HepG2 (cell line): ENCODE results near the gene ICAM2. TPM values are rescaled to one million over a fixed set of nuclear protein-coding genes. Genes with fewer than 3 reads are reported as not detected.

Experiments used
- ATAC-seq: fragments of 200-7000 bp; cut with Tn5 transposase; 3 replicates; pipeline ENCODE4 v1.9.1; 2020; ENCODE audit warnings: mild to moderate bottlenecking, moderate library complexity
- BruUV-seq: library from RNA; stranded (reverse); fragments of 400-500 nt; replicated peaks from 2 replicates; lab custom pipeline; 2021; lab: Mats Ljungman, UMichigan
- CTCF ChIA-PET: fragments of 300-600 bp; formaldehyde crosslinking; extraction: SDS; loops from one replicate; lab custom pipeline; 2021; ENCODE audit warnings: low total read pairs, inconsistent platforms, low intra/inter-chr PET ratio; lab: Yijun Ruan, JAX
- POLR2A ChIA-PET: fragments of 350-600 bp; sonication (Branson Sonifier 250); formaldehyde crosslinking; loops from one replicate; lab custom pipeline; 2020; ENCODE audit warnings: antibody characterized with exemption, inconsistent platforms; lab: Yijun Ruan, JAX
- DNase-seq: peaks from one replicate; pipeline ENCODE4 v3.0.0-alpha.2; 2015; ENCODE audit warnings: low spot score
- FAIRE-seq: peaks from 3 replicates; lab custom pipeline; 2011; peaks lifted over from hg19 to GRCh38; lab: Jason Lieb, UNC
- H2AFZ ChIP-seq: one replicate; pipeline ENCODE4 v1.6.1; 2011; ENCODE audit warnings: low read length, inconsistent platforms
- H3K27ac ChIP-seq: fragments of 300-600 bp; 3 replicates; pipeline ENCODE4 v1.8.0; 2011; ENCODE audit warnings: mixed run types, mild to moderate bottlenecking, mixed read lengths, low read length, inconsistent platforms; ENCODE audit not compliant: insufficient read depth; ENCODE audit errors: extremely low read length
- H3K27me3 ChIP-seq, 2 experiments: fragments of 200-600 bp in 1 of 2; 2 replicates in 1 of 2; 3 replicates in 1 of 2; pipeline versions ENCODE4 v1.6.0 to v1.8.0; 2011; ENCODE audit warnings: low read length in 2 of 2, mild to moderate bottlenecking in 2 of 2, moderate library complexity in 2 of 2, inconsistent platforms in 1 of 2; ENCODE audit not compliant: insufficient read depth in 2 of 2, control insufficient read depth in 1 of 2
- H3K36me3 ChIP-seq, 2 experiments: fragments of 200-600 bp in 1 of 2; replicated peaks in 1 of 2; 2 replicates in 1 of 2; 3 replicates in 1 of 2; pipeline versions ENCODE4 v1.5.1 to v1.8.0; 2011; ENCODE audit warnings: low read length in 2 of 2, inconsistent platforms in 1 of 2; ENCODE audit not compliant: insufficient read depth in 2 of 2, control insufficient read depth in 1 of 2
- H3K4me1 ChIP-seq: 2 replicates; pipeline ENCODE4 v1.5.1; 2012; ENCODE audit warnings: low read length, inconsistent platforms; ENCODE audit not compliant: insufficient read depth
- H3K4me2 ChIP-seq: 2 replicates; pipeline ENCODE4 v1.6.0; 2011; ENCODE audit warnings: low read depth, low read length, inconsistent platforms
- H3K4me3 ChIP-seq, 3 experiments: fragments of 200-600 bp in 1 of 3; sonication (generic), shearing (Covaris generic) in 1 of 3; replicated peaks in 1 of 3; 2 replicates each; pipeline ENCODE4 v1.5.1; 2011 to 2016; ENCODE audit warnings: low read length in 3 of 3, inconsistent platforms in 2 of 3, low read depth in 2 of 3, mild to moderate bottlenecking in 2 of 3, control low read depth in 1 of 3, mixed read lengths in 1 of 3; ENCODE audit not compliant: insufficient read depth in 1 of 3
- H3K79me2 ChIP-seq: one replicate; pipeline ENCODE4 v1.6.1; 2011; ENCODE audit warnings: low read length, inconsistent platforms; ENCODE audit not compliant: insufficient read depth
- H3K9ac ChIP-seq: 2 replicates; pipeline ENCODE4 v1.6.0; 2011; ENCODE audit warnings: mild to moderate bottlenecking, low read depth, low read length, inconsistent platforms; ENCODE audit not compliant: insufficient read depth
- H3K9me3 ChIP-seq: 2 replicates; pipeline ENCODE4 v1.5.1; 2012; ENCODE audit warnings: mild to moderate bottlenecking, low read length
- H4K20me1 ChIP-seq: 2 replicates; pipeline ENCODE4 v1.6.0; 2011; ENCODE audit warnings: inconsistent platforms, mild to moderate bottlenecking, low read length, moderate library complexity; ENCODE audit not compliant: insufficient read depth
- KLF12 ChIP-seq: sonication (generic); formaldehyde crosslinking; IDR thresholded peaks from 2 replicates; pipeline ENCODE4 v1.4.0; 2020; ENCODE audit warnings: missing genetic modification reagents, borderline replicate concordance
- NFE2 ChIP-seq: sonication (generic); formaldehyde crosslinking; IDR thresholded peaks from 2 replicates; pipeline ENCODE4 v1.4.0; 2020; ENCODE audit warnings: missing genetic modification reagents
- NONO ChIP-seq, 2 experiments: fragments of 450-650 bp in 1 of 2; sonication (generic) in 1 of 2; formaldehyde crosslinking in 1 of 2; IDR thresholded peaks in 1 of 2; conservative IDR thresholded peaks in 1 of 2; 2 replicates each; pipeline versions ENCODE4 v1.6.1 to v1.8.0; 2017 to 2022; ENCODE audit warnings: mild to moderate bottlenecking in 1 of 2, missing genetic modification reagents in 1 of 2, moderate library complexity in 1 of 2
- ZBTB7A ChIP-seq: sonication (generic); formaldehyde crosslinking; IDR thresholded peaks from 2 replicates; pipeline ENCODE4 v1.8.0; 2022; ENCODE audit warnings: mild to moderate bottlenecking, missing genetic modification reagents
- ZMYM3 ChIP-seq: sonication (generic); formaldehyde crosslinking; IDR thresholded peaks from 2 replicates; pipeline ENCODE4 v1.5.1; 2020; ENCODE audit warnings: mild to moderate bottlenecking, missing genetic modification reagents
- ZNF629 ChIP-seq: sonication (generic); formaldehyde crosslinking; conservative IDR thresholded peaks from 2 replicates; pipeline ENCODE4 v1.5.0; 2020; ENCODE audit warnings: missing genetic modification reagents
- WGBS: methylation state at CpG from one replicate; pipeline ENCODE4 v1.1.6; 2017; ENCODE audit warnings: low lambda C conversion rate; 5-methylcytosine and 5-hydroxymethylcytosine counted together
- in situ Hi-C: cut with HindIII; loops from 2 replicates; pipeline ENCODE4 v1.10.0; 2017; ENCODE audit warnings: low pct_unique_long_range_greater_than_20kb; ENCODE audit not compliant: extremely low pct_ligation_motif_present
- intact Hi-C: fragments of 100-400 bp; cut with micrococcal nuclease; formaldehyde crosslinking; loops from one replicate; pipeline ENCODE4 v1.10.0; 2022; ENCODE audit not compliant: unreplicated experiment
- polyA plus RNA-seq, 8 experiments: library from polyadenylated mRNA; depleted of rRNA in 3 of 8; stranded (reverse) in 7 of 8; unstranded in 1 of 8; fragments of >200 nt; fragmentation: Illumina TruSeq in 4 of 8; extraction: Trizol in 4 of 8; gene quantifications; 2 replicates each; pipeline versions ENCODE4 v1.2.1 to v1.2.3, GENCODE V29; 2011 to 2016; ENCODE audit warnings: low read depth in 4 of 8, missing spikeins in 1 of 8, mixed read lengths in 1 of 8; ENCODE audit not compliant: insufficient read depth in 1 of 8
- total RNA-seq, 5 experiments: library from RNA; depleted of rRNA; stranded (reverse); fragments of >200 nt; fragmentation: Illumina TruSeq; extraction: Trizol; gene quantifications; 2 replicates each; pipeline ENCODE4 v1.2.3, GENCODE V29; 2016; ENCODE audit warnings: low read depth in 1 of 5

ICAM2 gene
- total and polyA plus RNA-seq, 2 of the 13 experiments (the other 11 are each of a cell fraction or from before 2014, with no cell fraction given), result 10.9 to 20.8 TPM

GRCh38 chr17:63955791-63956190 is 64.6 kb downstream of the ICAM2 start:
- Histone ChIP-seq H3K36me3 (no peaks in the 10 kb centered on the region), H3K4me3 (no peak overlapping the region), H3K9me3 (no peaks in the 10 kb centered on the region), H3K4me2 (no peak overlapping the region), H3K79me2 (no peaks in the 10 kb centered on the region)
- no TSS peak for BruUV-seq
- CTCF ChIA-PET, result no interaction called here
- in situ Hi-C loops, result no loop called here
- TF ChIP-seq KLF12 (CRISPR knock-in tag) (no peak), NONO (IDR thresholded peaks at IDR 0.05) (no peak), NONO (CRISPR knock-in tag; conservative IDR thresholded peaks at IDR 0.05) (no peak), NFE2 (CRISPR knock-in tag) (no peak)
- TF ChIP-seq, all 625 proteins: peak for 0
- 52% methylated on average over 3 of the region's 4 CpGs for WGBS
- Histone ChIP-seq H3K9ac (no peak overlapping the region), H3K27me3 (peaks cover 17 to 47% of the 10 kb centered on the region in 2 experiments; a peak in 4 of 5 replicates), H4K20me1 (no peaks in the 10 kb centered on the region), H3K4me1 (peaks cover 14% of the 10 kb centered on the region), H2AFZ (no peak overlapping the region), H3K27ac (no peak overlapping the region)
- DNase-seq (no peak), FAIRE-seq (no peak), ATAC-seq (no peak)
- POLR2A ChIA-PET, result interaction anchor here (1.5 kb wide), 1 partner anchor 9 kb away, joined by 6 read pairs; no protein-coding TSS in a partner anchor
- intact Hi-C loops, result no loop called here

DNA sequence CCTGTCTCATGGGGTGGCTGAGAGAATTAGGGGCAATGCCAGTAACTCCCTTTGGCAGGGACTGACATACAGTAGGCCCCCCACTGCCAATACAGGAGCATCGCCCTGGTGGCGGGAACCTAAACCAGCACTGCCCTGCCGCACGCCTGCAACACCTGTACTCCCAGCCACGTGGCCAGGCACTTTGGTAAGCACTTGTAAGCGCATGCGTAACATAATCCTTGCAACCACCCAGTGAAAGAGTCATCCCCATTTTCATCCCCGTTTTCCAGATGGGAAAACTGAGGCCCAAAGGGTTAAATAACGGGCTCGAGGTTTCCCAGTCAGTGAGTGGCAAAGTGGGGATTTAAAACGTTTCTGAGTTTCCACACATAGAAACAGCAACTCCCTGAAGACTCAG is 65.2 kb downstream of the ICAM2 start:
- H3K79me2 ChIP-seq, result no peaks in the 10 kb centered on the region
- WGBS, result 37% methylated on average over 8 of the region's 11 CpGs
- ATAC-seq (no peak), FAIRE-seq (no peak), DNase-seq (no peak)
- H3K27me3 ChIP-seq, result peaks cover 19 to 51% of the 10 kb centered on the region in 2 experiments; a peak in 4 of 5 replicates
- no peak overlapping the region for H3K9ac ChIP-seq
- H4K20me1 ChIP-seq, result no peaks in the 10 kb centered on the region
- H3K4me1 ChIP-seq, result peaks cover 20% of the 10 kb centered on the region
- BruUV-seq, result no TSS peak
- H3K4me3 ChIP-seq, result no peak overlapping the region
- H2AFZ ChIP-seq, result no peak overlapping the region
- H3K27ac ChIP-seq, result no peak overlapping the region
- no peaks in the 10 kb centered on the region for H3K36me3 ChIP-seq
- H3K4me2 ChIP-seq, result no peak overlapping the region
- no peaks in the 10 kb centered on the region for H3K9me3 ChIP-seq
- POLR2A ChIA-PET, result no interaction called here
- TF ChIP-seq ZMYM3 (CRISPR knock-in tag), result peak; percentile 51; the same call in 1 of the 2 replicates
- peak; percentile 91 for TF ChIP-seq ZNF629
- TF ChIP-seq ZBTB7A, result no peak
- TF ChIP-seq, all 625 proteins: peak for 2
- intact Hi-C loops (no loop called here), in situ Hi-C loops (no loop called here)
- CTCF ChIA-PET, result no interaction called here
